ENCODE data around the gene MTCP1.

The MTCP1 gene

GRCh38 chrX:155053656-155054055, 17.3 kb downstream of the MTCP1 start:
- no peak for DNase-seq (ENCODE audit: low read depth)

- DNase-seq (ENCODE audit: low read depth): no peak
Observed at GRCh38 chrX:155052738-155053498, 18.0 kb downstream of the MTCP1 start.

GRCh38 chrX:155048977-155049619, 21.8 kb downstream of the MTCP1 start:
- DNase-seq (ENCODE audit: low read depth): no peak

- no peak for DNase-seq (ENCODE audit: low read depth)
Observed at GRCh38 chrX:155046811-155047528, 24.0 kb downstream of the MTCP1 start.

- no peak for DNase-seq (ENCODE audit: low read depth)
Observed at GRCh38 chrX:155046129-155046810, 24.7 kb downstream of the MTCP1 start.

GRCh38 chrX:155035688-155036087, 35.2 kb downstream of the MTCP1 start:
- no peak for DNase-seq (ENCODE audit: low read depth)

GRCh38 chrX:155031657-155032056, 39.3 kb downstream of the MTCP1 start:
- no peak for DNase-seq (ENCODE audit: low read depth)

- DNase-seq (ENCODE audit: low read depth): no peak
Observed at GRCh38 chrX:155028877-155029291, 42.1 kb downstream of the MTCP1 start.

GRCh38 chrX:155028129-155028528, 42.8 kb downstream of the MTCP1 start:
- no peak for DNase-seq (ENCODE audit: low read depth)

- DNase-seq (ENCODE audit: low read depth): no peak
Observed at GRCh38 chrX:155027509-155028066, 43.3 kb downstream of the MTCP1 start.

GRCh38 chrX:155026727-155027508, 44.0 kb downstream of the MTCP1 start, which contains the start of gene FUNDC2:
TSS of gene FUNDC2 (plus strand) at chrX:155026844. CDS start at chrX:155026939, 95 bp downstream.
- DNase-seq (ENCODE audit: low read depth): peak; percentile 76

GRCh38 chrX:155026420-155026726, 44.6 kb downstream of the MTCP1 start:
- no peak for DNase-seq (ENCODE audit: low read depth)

- DNase-seq (ENCODE audit: low read depth): no peak
Observed at GRCh38 chrX:155023907-155024833, 46.8 kb downstream of the MTCP1 start.

GRCh38 chrX:155022585-155022984, 48.4 kb downstream of the MTCP1 start, which contains the start of gene F8:
TSS of gene F8 (minus strand) at chrX:155022723. CDS start at chrX:155022552, 171 bp downstream.
- DNase-seq (ENCODE audit: low read depth): no peak

GRCh38 chrX:155020591-155020990, 50.3 kb downstream of the MTCP1 start:
- DNase-seq (ENCODE audit: low read depth): no peak
